GM12875 (cell line): ENCODE measurements around the gene PRPF39.

Experiments used
- H3K4me3 ChIP-seq: one replicate; pipeline ENCODE4 v1.5.1; 2011; ENCODE audit warnings: low read depth, low read length, control low read depth
- TF ChIP-seq, protein P1 (sequence below): IDR thresholded peaks from 2 replicates; pipeline ENCODE4 v1.5.1; 2011; ENCODE audit warnings: low read depth, mild to moderate bottlenecking, control low read depth, inconsistent platforms, low read length, moderate library complexity, borderline replicate concordance; ENCODE audit not compliant: insufficient read depth

PRPF39 gene

DNA sequence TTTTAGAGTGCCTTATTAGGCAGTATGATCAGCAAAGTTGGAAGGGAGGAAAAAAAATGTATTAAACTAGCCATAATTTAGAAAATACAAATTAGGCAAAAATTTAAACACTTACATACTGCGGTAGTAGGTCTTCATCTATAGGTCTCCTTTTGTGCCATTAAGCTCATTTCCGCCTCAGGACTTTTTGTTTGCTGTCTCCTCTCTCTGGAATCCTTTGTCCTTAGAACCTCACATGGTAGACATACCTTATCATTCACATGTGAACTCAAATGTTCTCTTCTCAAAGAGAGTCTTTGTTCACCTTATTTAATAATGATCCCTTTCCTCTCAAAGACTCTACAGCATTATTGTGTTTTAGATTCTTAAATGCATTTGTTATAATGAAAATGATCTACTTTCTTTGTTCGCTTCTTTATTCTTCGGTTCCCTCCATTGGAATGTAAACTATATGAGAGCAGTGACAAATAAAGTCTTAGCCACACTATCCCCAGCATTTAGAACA is 66.5 kb downstream of the PRPF39 start:
- no peak overlapping the region for H3K4me3 ChIP-seq
- TF ChIP-seq, protein P1, sequence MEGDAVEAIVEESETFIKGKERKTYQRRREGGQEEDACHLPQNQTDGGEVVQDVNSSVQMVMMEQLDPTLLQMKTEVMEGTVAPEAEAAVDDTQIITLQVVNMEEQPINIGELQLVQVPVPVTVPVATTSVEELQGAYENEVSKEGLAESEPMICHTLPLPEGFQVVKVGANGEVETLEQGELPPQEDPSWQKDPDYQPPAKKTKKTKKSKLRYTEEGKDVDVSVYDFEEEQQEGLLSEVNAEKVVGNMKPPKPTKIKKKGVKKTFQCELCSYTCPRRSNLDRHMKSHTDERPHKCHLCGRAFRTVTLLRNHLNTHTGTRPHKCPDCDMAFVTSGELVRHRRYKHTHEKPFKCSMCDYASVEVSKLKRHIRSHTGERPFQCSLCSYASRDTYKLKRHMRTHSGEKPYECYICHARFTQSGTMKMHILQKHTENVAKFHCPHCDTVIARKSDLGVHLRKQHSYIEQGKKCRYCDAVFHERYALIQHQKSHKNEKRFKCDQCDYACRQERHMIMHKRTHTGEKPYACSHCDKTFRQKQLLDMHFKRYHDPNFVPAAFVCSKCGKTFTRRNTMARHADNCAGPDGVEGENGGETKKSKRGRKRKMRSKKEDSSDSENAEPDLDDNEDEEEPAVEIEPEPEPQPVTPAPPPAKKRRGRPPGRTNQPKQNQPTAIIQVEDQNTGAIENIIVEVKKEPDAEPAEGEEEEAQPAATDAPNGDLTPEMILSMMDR = no peak

- TF ChIP-seq, protein P1 = no peak
- no peak overlapping the region for H3K4me3 ChIP-seq
These were observed 72.2 kb downstream of the PRPF39 start for GRCh38 chr14:45156067-45156466.
